ENCODE results near the gene RBM8A. TPM values are rescaled to one million over a fixed set of nuclear protein-coding genes. Genes with fewer than 3 reads are reported as not detected.

RBM8A gene
- total RNA-seq, 4 donors from 2014 or later: 75.7 to 135 (median 117) TPM

- 82% methylated on average over 5 of the region's 7 CpGs; no CpG with 5 or more reads in 1 of the 2 donors for WGBS, 2 donors (ENCODE audit: low coverage in 1 of 2)
- peaks cover 0 to 4% (median 0%) of the 10 kb centered on the region in 3 donors for H3K4me1 ChIP-seq
- H3K27ac ChIP-seq: no peak overlapping the region
- H3K4me3 ChIP-seq: no peak overlapping the region
- no peak for TF ChIP-seq POLR2A (IDR thresholded peaks at IDR 0.05)
- no peak for TF ChIP-seq EP300 (IDR thresholded peaks at IDR 0.05)
- TF ChIP-seq CTCF (IDR thresholded peaks at IDR 0.05): no peak
- no peak for TF ChIP-seq POLR2AphosphoS5 (IDR thresholded peaks at IDR 0.05)
- no peaks in the 10 kb centered on the region for H3K36me3 ChIP-seq
- no peaks in the 10 kb centered on the region for H3K27me3 ChIP-seq
- H3K9me3 ChIP-seq: no peaks in the 10 kb centered on the region
- no peak for ATAC-seq
Measured at GRCh38 chr1:145877923-145878486, 49.3 kb downstream of the RBM8A start.

- no peak overlapping the region for H3K4me3 ChIP-seq
- no peak for ATAC-seq
- 83 to 91% methylated on average over 1 to 9 of the region's 12 CpGs for WGBS, 2 donors (ENCODE audit: low coverage in 1 of 2)
- H3K27me3 ChIP-seq: no peaks in the 10 kb centered on the region
- no peaks in the 10 kb centered on the region for H3K9me3 ChIP-seq
- no peak for TF ChIP-seq POLR2A (IDR thresholded peaks at IDR 0.05)
- no peak for TF ChIP-seq EP300 (IDR thresholded peaks at IDR 0.05)
- no peak for TF ChIP-seq CTCF (IDR thresholded peaks at IDR 0.05)
- no peak for TF ChIP-seq POLR2AphosphoS5 (IDR thresholded peaks at IDR 0.05)
- no peaks in the 10 kb centered on the region for H3K36me3 ChIP-seq
- peaks cover 0 to 36% (median 3%) of the 10 kb centered on the region in 3 donors for H3K4me1 ChIP-seq
- H3K27ac ChIP-seq: no peak overlapping the region
Measured at GRCh38 chr1:145874646-145875045, 52.6 kb downstream of the RBM8A start.

GRCh38 chr1:145871994-145872924, 55.0 kb downstream of the RBM8A start:
- Histone ChIP-seq H3K9me3 (no peaks in the 10 kb centered on the region), H3K27me3 (no peaks in the 10 kb centered on the region), H3K4me3 (peak overlapping the region; percentile 40 to 62), H3K27ac (peak overlapping the region; percentile 30 to 92 (median 86)), H3K4me1 (peaks cover 0 to 55% (median 3%) of the 10 kb centered on the region in 3 donors), H3K36me3 (peaks cover 0 to 9% of the 10 kb centered on the region in 2 donors)
- ATAC-seq: peak; percentile 92
- 6 to 15% methylated on average over 28 to 33 of the region's 47 CpGs for WGBS, 2 donors (ENCODE audit: low coverage in 1 of 2)
- TF ChIP-seq POLR2AphosphoS5 (IDR thresholded peaks at IDR 0.05): no peak
- TF ChIP-seq POLR2A (IDR thresholded peaks at IDR 0.05): peak in 1 of 2 donors; percentile 8

Other genes with a start within 250 kb of the RBM8A start
- gene PDZK1, start 220.1 kb downstream of the RBM8A start, total RNA-seq: under 1 TPM in 2 of 4 donors, not detected in 2; 0.46 to 0.87 TPM
- 1 to 10 TPM in 1 of 4 donors, under 1 TPM in 1, not detected in 2; 0.23 to 1.0 TPM for gene CD160, start 208.0 kb downstream of the RBM8A start, total RNA-seq
- 10 to 100 TPM; 34.3 to 54.9 (median 39.9) TPM for gene RNF115, start 103.4 kb downstream of the RBM8A start, total RNA-seq
- 10 to 100 TPM; 24.8 to 37.7 (median 29.9) TPM for gene POLR3C, start 103.3 kb downstream of the RBM8A start, total RNA-seq
- 1 to 10 TPM in 3 of 4 donors, under 1 TPM in 1; 0.40 to 3.5 (median 2.2) TPM for gene NUDT17, start 81.9 kb downstream of the RBM8A start, total RNA-seq
- gene PIAS3, start 68.4 kb downstream of the RBM8A start, total RNA-seq: 10 to 100 TPM; 14.0 to 26.0 (median 19.2) TPM
- 10 to 100 TPM in 1 of 4 donors, 1 to 10 TPM in 3; 5.2 to 13.7 (median 7.9) TPM for gene ANKRD35, start 41.6 kb downstream of the RBM8A start, total RNA-seq
- 1 to 10 TPM; 4.9 to 7.1 (median 5.2) TPM for gene ITGA10, start 17.4 kb downstream of the RBM8A start, total RNA-seq
- 10 to 100 TPM; 22.1 to 29.1 (median 28.1) TPM for gene PEX11B, start 8.8 kb downstream of the RBM8A start, total RNA-seq
- gene LIX1L, start 30.5 kb upstream of the RBM8A start, total RNA-seq: 10 to 100 TPM; 37.8 to 53.5 (median 45.3) TPM
- 1 to 10 TPM in 1 of 4 donors, under 1 TPM in 2, not detected in 1; 0.62 to 1.9 (median 0.67) TPM for gene ANKRD34A, start 37.1 kb upstream of the RBM8A start, total RNA-seq
- gene POLR3GL, start 37.2 kb upstream of the RBM8A start, total RNA-seq: 10 to 100 TPM; 32.9 to 44.0 (median 37.6) TPM
- 1,000 to 10,000 TPM; 2,024 to 3,704 (median 2,348) TPM for gene TXNIP, start 69.1 kb upstream of the RBM8A start, total RNA-seq
- gene HJV, start 94.3 kb upstream of the RBM8A start, total RNA-seq: under 1 TPM in 1 of 4 donors, not detected in 3; 0.77 TPM
- 1 to 10 TPM in 3 of 4 donors, under 1 TPM in 1; 0.66 to 2.6 (median 1.7) TPM for gene NBPF10, start 217.3 kb upstream of the RBM8A start, total RNA-seq

All from gastroesophageal sphincter (tissue), 4 donors.